Left ventricle myocardium inferior (tissue), 1 donor: ENCODE measurements around the gene RAPGEF4. TPM values are rescaled to one million over a fixed set of nuclear protein-coding genes. Genes with fewer than 3 reads are reported as not detected.

Experiments
- DNase-seq: peaks from one replicate; pipeline ENCODE4 v3.0.0-alpha.2; 2020
- H3K27ac ChIP-seq: fragments of 200-600 bp; replicated peaks from 2 replicates; pipeline ENCODE4 v1.8.0; 2021
- H3K27me3 ChIP-seq: fragments of 200-600 bp; 2 replicates; pipeline ENCODE4 v1.8.0; 2021; ENCODE audit warnings: low read depth
- H3K36me3 ChIP-seq: fragments of 200-600 bp; 2 replicates; pipeline ENCODE4 v1.8.0; 2021
- H3K4me1 ChIP-seq: fragments of 200-600 bp; 2 replicates; pipeline ENCODE4 v1.8.0; 2021
- H3K4me3 ChIP-seq: fragments of 200-600 bp; 2 replicates; pipeline ENCODE4 v1.8.0; 2021; ENCODE audit warnings: mild to moderate bottlenecking, moderate library complexity
- H3K9me3 ChIP-seq: fragments of 200-600 bp; replicated peaks from 2 replicates; pipeline ENCODE4 v1.8.0; 2021
- intact Hi-C: fragments of 100-400 bp; cut with micrococcal nuclease; formaldehyde crosslinking; loops from one replicate; pipeline ENCODE4 v1.11.0; 2022
- total RNA-seq: library from RNA; stranded (reverse); fragmentation: NEBNext Ultra II Directional; extraction: Animal tissue kit (Norgen Biotek cat#: 25700); gene quantifications from one replicate; pipeline ENCODE4 v1.2.1, GENCODE V29; 2021
- TF ChIP-seq, protein P1 (sequence below): fragments of 200-600 bp; IDR thresholded peaks from 2 replicates; pipeline ENCODE4 v1.8.0; 2021; ENCODE audit warnings: antibody characterized with exemption, mild to moderate bottlenecking, borderline replicate concordance
- donor health status: DM: no; HTN: yes; CAD: no; lungs with severe emphysema.

Gene RAPGEF4
- total RNA-seq, 1 donor from 2014 or later = 3.7 TPM

DNA sequence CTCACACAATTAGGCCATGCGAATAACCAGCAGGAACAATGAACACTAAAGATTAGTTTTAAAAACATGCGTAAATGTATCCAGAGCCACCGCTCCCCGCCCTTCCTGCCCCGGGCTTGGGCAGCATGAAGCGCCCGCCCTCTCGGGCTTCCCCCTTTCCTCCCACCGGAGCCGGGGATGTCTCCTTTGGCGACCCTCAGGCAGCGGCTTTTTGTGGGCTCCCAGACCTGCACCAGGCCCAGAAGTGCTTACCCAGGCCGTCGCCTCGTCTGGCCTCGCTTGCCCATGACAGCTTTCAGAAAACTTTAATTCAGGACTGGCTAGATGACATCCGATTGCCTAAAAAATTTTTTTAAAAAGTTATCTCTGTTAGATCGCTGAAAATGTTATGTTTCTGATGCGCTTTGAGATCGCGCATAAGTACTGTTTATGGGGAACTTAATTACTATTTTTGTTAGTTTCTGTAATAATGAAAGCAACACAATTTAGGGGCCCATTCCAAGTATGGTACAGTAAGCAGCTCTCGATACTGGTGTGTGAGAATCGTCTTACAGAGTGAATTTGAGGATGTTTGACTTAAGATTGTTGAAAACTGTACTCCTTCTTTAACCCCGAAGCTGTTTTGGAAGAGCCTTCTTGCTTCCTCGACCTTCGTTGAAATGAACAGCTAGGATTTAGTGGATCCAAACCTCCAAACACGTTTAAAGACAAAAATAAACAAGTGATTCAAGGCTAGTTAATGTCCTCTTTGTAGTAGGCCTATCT is 341.1 kb downstream of the RAPGEF4 start:
- H3K27ac ChIP-seq = peak overlapping the region; percentile 98
- no peaks in the 10 kb centered on the region for H3K27me3 ChIP-seq
- no peaks in the 10 kb centered on the region for H3K9me3 ChIP-seq
- TF ChIP-seq, protein P1, sequence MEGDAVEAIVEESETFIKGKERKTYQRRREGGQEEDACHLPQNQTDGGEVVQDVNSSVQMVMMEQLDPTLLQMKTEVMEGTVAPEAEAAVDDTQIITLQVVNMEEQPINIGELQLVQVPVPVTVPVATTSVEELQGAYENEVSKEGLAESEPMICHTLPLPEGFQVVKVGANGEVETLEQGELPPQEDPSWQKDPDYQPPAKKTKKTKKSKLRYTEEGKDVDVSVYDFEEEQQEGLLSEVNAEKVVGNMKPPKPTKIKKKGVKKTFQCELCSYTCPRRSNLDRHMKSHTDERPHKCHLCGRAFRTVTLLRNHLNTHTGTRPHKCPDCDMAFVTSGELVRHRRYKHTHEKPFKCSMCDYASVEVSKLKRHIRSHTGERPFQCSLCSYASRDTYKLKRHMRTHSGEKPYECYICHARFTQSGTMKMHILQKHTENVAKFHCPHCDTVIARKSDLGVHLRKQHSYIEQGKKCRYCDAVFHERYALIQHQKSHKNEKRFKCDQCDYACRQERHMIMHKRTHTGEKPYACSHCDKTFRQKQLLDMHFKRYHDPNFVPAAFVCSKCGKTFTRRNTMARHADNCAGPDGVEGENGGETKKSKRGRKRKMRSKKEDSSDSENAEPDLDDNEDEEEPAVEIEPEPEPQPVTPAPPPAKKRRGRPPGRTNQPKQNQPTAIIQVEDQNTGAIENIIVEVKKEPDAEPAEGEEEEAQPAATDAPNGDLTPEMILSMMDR = no peak
- intact Hi-C loops = loop anchor here (10.0 kb wide), 1 partner anchor 128 kb away; no protein-coding TSS in a partner anchor
- H3K36me3 ChIP-seq = no peaks in the 10 kb centered on the region
- peaks cover 69% of the 10 kb centered on the region for H3K4me1 ChIP-seq
- DNase-seq = peak; percentile 52
- peak overlapping the region; percentile 88 for H3K4me3 ChIP-seq

DNA sequence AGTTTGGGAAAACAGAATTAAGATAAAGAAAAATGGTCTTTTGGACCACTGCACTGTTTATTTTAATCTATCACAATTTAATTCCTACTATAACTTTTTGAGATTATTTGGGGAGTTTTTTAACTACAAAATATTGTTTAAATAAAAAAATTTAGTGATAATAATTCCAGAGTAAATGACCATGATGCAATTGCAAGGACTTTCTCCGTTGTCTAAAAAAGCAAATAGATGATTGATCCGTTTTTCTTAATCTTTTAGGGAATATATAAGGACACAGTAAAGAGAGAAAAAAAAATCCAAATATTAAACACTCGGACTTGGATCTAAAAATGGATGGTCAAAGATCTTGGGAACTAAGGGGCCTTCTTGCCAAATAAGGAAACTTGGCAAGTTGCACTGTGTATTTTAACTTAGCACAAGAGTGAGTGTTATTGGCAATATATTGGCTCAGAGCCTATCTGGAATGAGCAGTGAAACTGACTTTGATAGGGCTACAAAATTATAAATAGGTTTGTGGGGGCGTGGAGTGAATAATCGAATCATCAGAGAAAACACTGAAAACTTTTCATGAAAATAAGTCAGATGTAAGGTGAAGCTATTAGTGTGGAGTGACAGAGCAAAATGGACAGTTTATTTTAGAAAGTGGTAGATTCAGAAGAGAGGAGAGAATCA is 342.0 kb downstream of the RAPGEF4 start:
- Histone ChIP-seq H3K4me3 (peak overlapping the region; percentile 88), H3K4me1 (peaks cover 70% of the 10 kb centered on the region), H3K9me3 (no peaks in the 10 kb centered on the region), H3K27ac (peak overlapping the region; percentile 98), H3K36me3 (no peaks in the 10 kb centered on the region), H3K27me3 (no peaks in the 10 kb centered on the region)
- TF ChIP-seq, protein P1 = no peak
- no peak for DNase-seq
- intact Hi-C loops = loop anchor here (10.0 kb wide), 1 partner anchor 127 kb away; no protein-coding TSS in a partner anchor

DNA sequence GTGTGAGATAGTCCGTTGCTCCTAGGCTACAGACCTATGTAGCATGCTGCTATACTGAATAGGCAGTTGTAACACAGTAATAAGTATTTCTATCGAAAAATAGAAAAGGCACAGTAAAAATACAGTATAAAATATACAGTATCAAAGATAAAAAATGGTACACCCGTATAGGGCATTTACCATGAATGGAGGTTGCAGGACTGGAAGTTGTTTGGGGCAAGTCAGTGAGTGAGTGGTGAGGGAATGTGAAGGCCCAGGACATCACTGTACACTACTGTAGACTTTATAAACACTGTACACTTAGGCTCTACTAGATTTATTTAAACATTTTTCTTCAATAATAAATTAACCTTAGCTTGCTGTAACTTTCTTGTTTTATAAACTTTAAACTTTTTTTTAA is 343.5 kb downstream of the RAPGEF4 start:
- H3K27me3 ChIP-seq = no peaks in the 10 kb centered on the region
- DNase-seq = no peak
- intact Hi-C loops = loop anchor here (10.0 kb wide), 1 partner anchor 126 kb away; no protein-coding TSS in a partner anchor
- H3K9me3 ChIP-seq = no peaks in the 10 kb centered on the region
- TF ChIP-seq, protein P1 = no peak
- H3K4me3 ChIP-seq = peak overlapping the region; percentile 88
- H3K4me1 ChIP-seq = peaks cover 73% of the 10 kb centered on the region
- H3K36me3 ChIP-seq = no peaks in the 10 kb centered on the region
- peak overlapping the region; percentile 98 for H3K27ac ChIP-seq

DNA sequence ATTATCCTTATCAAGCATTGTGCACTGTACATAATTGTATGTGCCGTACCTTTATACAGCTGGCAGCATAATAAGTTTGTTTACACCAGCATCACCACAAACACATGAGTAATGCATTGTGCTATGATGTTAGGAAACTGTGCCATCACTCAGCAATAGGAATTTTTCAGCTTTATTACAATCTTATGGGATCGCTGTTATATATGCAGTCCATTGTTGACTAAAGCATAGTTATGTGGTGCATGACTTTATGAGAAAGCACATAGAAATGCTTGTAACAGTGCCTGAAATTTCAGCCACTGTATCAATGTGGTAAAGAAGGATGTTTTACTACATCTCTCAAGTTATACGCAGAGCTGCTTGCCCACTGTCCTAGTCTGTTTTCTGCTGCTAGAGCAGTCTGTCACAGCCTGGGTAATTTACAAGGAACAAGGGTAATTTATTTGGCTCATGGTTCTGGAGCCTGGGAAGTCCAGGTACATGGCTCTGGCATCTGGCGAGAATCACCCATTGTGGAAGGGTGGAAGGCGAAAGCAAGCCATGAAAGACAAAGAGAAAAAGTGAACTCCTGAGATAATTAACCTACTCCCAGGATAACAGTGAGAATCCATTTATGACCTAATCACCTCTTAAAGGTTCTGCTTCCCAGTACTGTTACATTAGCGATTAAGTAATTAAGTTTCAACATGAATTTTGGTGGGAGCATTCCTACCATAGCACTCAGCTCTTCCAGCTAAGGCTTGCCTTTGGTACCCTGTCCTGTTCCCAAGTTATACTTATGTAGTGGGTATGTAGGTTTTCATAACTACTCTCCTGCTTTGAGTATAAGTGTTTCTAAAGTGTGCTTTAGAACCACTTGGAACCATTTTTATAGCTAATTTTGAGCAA is 344.6 kb downstream of the RAPGEF4 start:
- H3K4me1 ChIP-seq = peaks cover 75% of the 10 kb centered on the region
- H3K27me3 ChIP-seq = no peaks in the 10 kb centered on the region
- no peaks in the 10 kb centered on the region for H3K9me3 ChIP-seq
- TF ChIP-seq, protein P1 = no peak
- no peak overlapping the region for H3K4me3 ChIP-seq
- intact Hi-C loops = loop anchor here (10.0 kb wide), 1 partner anchor 125 kb away; no protein-coding TSS in a partner anchor
- no peak for DNase-seq
- peak overlapping the region; percentile 29 for H3K27ac ChIP-seq
- H3K36me3 ChIP-seq = no peaks in the 10 kb centered on the region

GRCh38 chr2:173086518-173087213 is 351.0 kb downstream of the RAPGEF4 start:
- Histone ChIP-seq H3K36me3 (peaks cover 5% of the 10 kb centered on the region), H3K27ac (peak overlapping the region; percentile 85), H3K4me1 (peaks cover 85% of the 10 kb centered on the region), H3K9me3 (no peaks in the 10 kb centered on the region), H3K4me3 (no peak overlapping the region), H3K27me3 (no peaks in the 10 kb centered on the region)
- no peak for DNase-seq
- intact Hi-C loops = no loop called here
- TF ChIP-seq, protein P1 = no peak
